Measurements from ENCODE around the gene MAP4K4.
A peak's percentile ranks its signal among the peaks of the same experiment; 100 is the strongest.
"Not testable (repeated sequence)": the region's sequence is repeated elsewhere in the genome, so short reads cannot be mapped to it uniquely, and the experiment has no call there.

MAP4K4 gene

GRCh38 chr2:101763496-101764333 is 66.2 kb downstream of the MAP4K4 start:
- in situ Hi-C loops (cut with HindIII; ENCODE audit: low sequenced_read_pairs): no loop called here
- TF ChIP-seq CTCF (IDR thresholded peaks at IDR 0.05; ENCODE audit: low read depth, low read length, missing control alignments): no peak
- no peak for DNase-seq (ENCODE audit: low read depth)
- no peak overlapping the region for H3K4me3 ChIP-seq (ENCODE audit: low read depth, low read length)

- DNase-seq (ENCODE audit: low read depth): no peak
- in situ Hi-C loops (cut with HindIII; ENCODE audit: low sequenced_read_pairs): no loop called here
- H3K4me3 ChIP-seq (ENCODE audit: low read depth, low read length): peak overlapping the region; percentile 13
- TF ChIP-seq CTCF (IDR thresholded peaks at IDR 0.05; ENCODE audit: low read depth, low read length, missing control alignments): no peak
Measured at GRCh38 chr2:101766337-101766736, 68.8 kb downstream of the MAP4K4 start.

- peak; percentile 96 for DNase-seq (ENCODE audit: low read depth)
- in situ Hi-C loops (cut with HindIII; ENCODE audit: low sequenced_read_pairs): no loop called here
- TF ChIP-seq CTCF (IDR thresholded peaks at IDR 0.05; ENCODE audit: low read depth, low read length, missing control alignments): no peak
- peak overlapping the region; percentile 13 for H3K4me3 ChIP-seq (ENCODE audit: low read depth, low read length)
Measured at GRCh38 chr2:101766871-101767739, 69.6 kb downstream of the MAP4K4 start.

- no peak for TF ChIP-seq CTCF (IDR thresholded peaks at IDR 0.05; ENCODE audit: low read depth, low read length, missing control alignments)
- DNase-seq (ENCODE audit: low read depth): no peak
- in situ Hi-C loops (cut with HindIII; ENCODE audit: low sequenced_read_pairs): no loop called here
- no peak overlapping the region for H3K4me3 ChIP-seq (ENCODE audit: low read depth, low read length)
Measured at GRCh38 chr2:101768556-101769220, 71.2 kb downstream of the MAP4K4 start.

GRCh38 chr2:101769726-101770125 is 72.2 kb downstream of the MAP4K4 start:
- H3K4me3 ChIP-seq (ENCODE audit: low read depth, low read length); DNase-seq (ENCODE audit: low read depth); in situ Hi-C loops (cut with HindIII; ENCODE audit: low sequenced_read_pairs): not testable (repeated sequence)

GRCh38 chr2:101770726-101771125 is 73.2 kb downstream of the MAP4K4 start:
- DNase-seq (ENCODE audit: low read depth): no peak
- TF ChIP-seq CTCF (IDR thresholded peaks at IDR 0.05; ENCODE audit: low read depth, low read length, missing control alignments): peak; percentile 23
- H3K4me3 ChIP-seq (ENCODE audit: low read depth, low read length): no peak overlapping the region
- in situ Hi-C loops (cut with HindIII; ENCODE audit: low sequenced_read_pairs): no loop called here

Data from astrocyte of the cerebellum (primary cell).